ENCODE measurements around the gene OR14A2. TPM values are rescaled to one million over a fixed set of nuclear protein-coding genes. Genes with fewer than 3 reads are reported as not detected.

The OR14A2 gene
- total RNA-seq, 4 donors from 2014 or later: not detected

- whole genome bisulfite sequencing: 36% methylated on average over 7 of the region's 7 CpGs
- DNase-seq (ENCODE audit: extremely low spot score): no peak
- intact Hi-C loops (cut with DNase I): no loop called here
- H3K9me3 ChIP-seq: no peaks in the 10 kb centered on the region
- no peak overlapping the region for H3K4me3 ChIP-seq
- no peaks in the 10 kb centered on the region for H3K36me3 ChIP-seq
- H3K27me3 ChIP-seq: no peaks in the 10 kb centered on the region
- TF ChIP-seq CTCF (IDR thresholded peaks at IDR 0.05) (peak in 2 of 3 experiments; percentile 9 to 51), POLR2A (IDR thresholded peaks at IDR 0.05; ENCODE audit: low read depth) (no peak)
- H3K27ac ChIP-seq (replicated peaks in 1 of 4): no peak overlapping the region
- H3K4me1 ChIP-seq: no peaks in the 10 kb centered on the region
Measured at GRCh38 chr1:247681288-247681897, 66.5 kb downstream of the OR14A2 start.

- Histone ChIP-seq H3K27ac (replicated peaks in 1 of 4) (no peak overlapping the region), H3K36me3 (no peaks in the 10 kb centered on the region), H3K9me3 (no peaks in the 10 kb centered on the region), H3K4me3 (no peak overlapping the region), H3K4me1 (no peaks in the 10 kb centered on the region), H3K27me3 (no peaks in the 10 kb centered on the region)
- no peak for DNase-seq (ENCODE audit: extremely low spot score)
- TF ChIP-seq POLR2A (IDR thresholded peaks at IDR 0.05; ENCODE audit: low read depth) (no peak), POLR2AphosphoS5 (IDR thresholded peaks at IDR 0.05) (no peak), CTCF (IDR thresholded peaks at IDR 0.05) (no peak), EP300 (IDR thresholded peaks at IDR 0.05) (no peak)
- intact Hi-C loops (cut with DNase I): no loop called here
- 69% methylated on average over 4 of the region's 4 CpGs for WGBS
Measured at GRCh38 chr1:247680171-247680570, 67.8 kb downstream of the OR14A2 start.

GRCh38 chr1:247679639-247680038 is 68.3 kb downstream of the OR14A2 start, which contains the start of gene OR13G1:
Gene OR13G1 (minus strand): TSS chr1:247679739. CDS start chr1:247673041, 6,698 bp downstream.
- Histone ChIP-seq H3K27me3 (no peaks in the 10 kb centered on the region), H3K9me3 (no peaks in the 10 kb centered on the region), H3K27ac (replicated peaks in 1 of 4) (no peak within 1 kb of the TSS), H3K36me3 (no peaks in the 10 kb centered on the region), H3K4me1 (no peaks in the 10 kb centered on the region), H3K4me3 (no peak within 1 kb of the TSS)
- WGBS: 83% methylated on average over 1 of the region's 1 CpG
- TF ChIP-seq CTCF (IDR thresholded peaks at IDR 0.05): no peak
- no peak for TF ChIP-seq POLR2A (IDR thresholded peaks at IDR 0.05; ENCODE audit: low read depth)
- TF ChIP-seq EP300 (IDR thresholded peaks at IDR 0.05): no peak
- TF ChIP-seq POLR2AphosphoS5 (IDR thresholded peaks at IDR 0.05): no peak
- no peak for DNase-seq (ENCODE audit: extremely low spot score)
- intact Hi-C loops (cut with DNase I): no loop called here

Other genes starting within 250 kb of the OR14A2 start
- gene OR2C3, start 211.7 kb downstream of the OR14A2 start, total RNA-seq: not detected
- gene GCSAML, start 199.0 kb downstream of the OR14A2 start, total RNA-seq: 1 to 10 TPM in 1 of 4 donors, under 1 TPM in 3; 0.13 to 1.3 (median 0.53) TPM
- not detected for gene OR2G2, start 159.8 kb downstream of the OR14A2 start, total RNA-seq
- not detected for gene OR2G3, start 142.6 kb downstream of the OR14A2 start, total RNA-seq
- not detected for gene OR13G1, start 68.4 kb downstream of the OR14A2 start, total RNA-seq
- gene OR6F1, start 31.5 kb downstream of the OR14A2 start, total RNA-seq: not detected
- not detected for gene OR14K1, start 9.5 kb downstream of the OR14A2 start, total RNA-seq
- gene OR1C1, start 12.4 kb upstream of the OR14A2 start, total RNA-seq: not detected
- gene OR14A16, start 76.0 kb upstream of the OR14A2 start, total RNA-seq: not detected
- gene OR11L1, start 93.8 kb upstream of the OR14A2 start, total RNA-seq: not detected
- 1 to 10 TPM in 2 of 4 donors, under 1 TPM in 2; 0.42 to 7.3 (median 1.9) TPM for gene TRIM58, start 109.0 kb upstream of the OR14A2 start, total RNA-seq
- gene OR2W3, start 147.4 kb upstream of the OR14A2 start, total RNA-seq: 1 to 10 TPM in 1 of 4 donors, under 1 TPM in 2, not detected in 1; 0.34 to 1.9 (median 0.83) TPM
- not detected for gene OR2T8, start 172.1 kb upstream of the OR14A2 start, total RNA-seq
- gene OR2AJ1, start 176.7 kb upstream of the OR14A2 start, total RNA-seq: not detected
- not detected for gene OR2L8, start 200.7 kb upstream of the OR14A2 start, total RNA-seq
- gene OR2AK2, start 217.1 kb upstream of the OR14A2 start, total RNA-seq: not detected

Measured in esophagus muscularis mucosa (tissue), 4 donors.